Measurements from ENCODE around the gene EME1. TPM values are rescaled to one million over a fixed set of nuclear protein-coding genes. Genes with fewer than 3 reads are reported as not detected.
A peak's percentile ranks its signal among the peaks of the same experiment; 100 is the strongest.

Gene EME1
- total RNA-seq, 2 donors from 2014 or later = 20.8 to 48.7 TPM

- peaks cover 14% of the 10 kb centered on the region for H3K4me1 Mint-ChIP-seq
- no peak overlapping the region for H3K27ac Mint-ChIP-seq
- ATAC-seq (replicated peaks) = no peak
- H3K27me3 Mint-ChIP-seq = no peaks in the 10 kb centered on the region
- no peak overlapping the region for H3K4me3 Mint-ChIP-seq
- H3K36me3 Mint-ChIP-seq (ENCODE audit: low read depth) = peaks cover 82% of the 10 kb centered on the region
- no peaks in the 10 kb centered on the region for H3K9me3 Mint-ChIP-seq
Measured at GRCh38 chr17:50354776-50355175, 18.3 kb upstream of the EME1 start.

DNA sequence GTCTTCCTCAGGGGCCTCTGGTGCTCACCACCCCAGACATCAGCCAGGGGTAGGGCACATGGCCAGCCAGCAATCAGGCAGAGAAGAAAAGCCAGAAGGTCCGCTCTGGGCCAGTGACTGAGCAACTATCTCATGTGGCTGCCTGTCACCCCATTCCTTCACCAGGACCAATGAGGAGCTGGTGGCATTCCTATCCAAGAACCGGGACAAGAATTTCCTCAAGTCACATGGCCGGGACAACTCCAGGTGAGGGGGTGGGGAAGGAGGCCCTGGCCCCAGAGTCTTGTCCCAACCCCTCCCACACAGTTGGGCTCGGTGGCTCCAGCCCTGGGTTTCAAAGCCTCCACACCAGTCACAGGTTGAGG is 17.7 kb upstream of the EME1 start:
- no peak overlapping the region for H3K27ac Mint-ChIP-seq
- H3K4me1 Mint-ChIP-seq = peaks cover 14% of the 10 kb centered on the region
- H3K9me3 Mint-ChIP-seq = no peaks in the 10 kb centered on the region
- no peak overlapping the region for H3K4me3 Mint-ChIP-seq
- ATAC-seq (replicated peaks) = no peak
- H3K36me3 Mint-ChIP-seq (ENCODE audit: low read depth) = peaks cover 82% of the 10 kb centered on the region
- H3K27me3 Mint-ChIP-seq = no peaks in the 10 kb centered on the region

DNA sequence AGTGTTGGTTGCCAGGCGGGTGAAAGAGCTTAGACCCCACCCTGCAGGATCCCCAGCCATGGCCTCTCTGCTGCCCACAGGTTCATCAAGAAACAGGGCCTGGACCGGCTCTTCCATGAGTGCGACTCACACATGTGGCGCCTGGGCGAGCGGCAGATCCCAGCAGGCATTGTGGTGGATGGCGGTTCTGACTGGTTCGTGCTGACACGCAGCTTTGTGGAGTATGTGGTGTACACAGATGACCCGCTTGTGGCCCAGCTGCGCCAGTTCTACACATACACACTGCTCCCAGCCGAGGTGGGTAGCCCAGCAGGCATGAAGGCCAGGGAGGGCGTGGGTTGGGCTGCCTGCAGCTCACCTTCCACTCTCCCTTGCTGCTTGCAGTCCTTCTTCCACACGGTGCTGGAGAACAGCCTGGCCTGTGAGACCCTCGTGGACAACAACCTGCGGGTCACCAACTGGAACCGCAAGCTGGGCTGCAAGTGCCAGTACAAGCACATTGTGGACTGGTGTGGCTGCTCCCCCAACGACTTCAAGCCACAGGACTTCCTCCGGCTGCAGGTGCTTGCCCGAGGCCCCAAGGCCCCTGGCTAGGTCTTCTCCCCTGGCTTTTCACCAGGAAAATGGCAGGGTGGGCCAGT is 17.2 kb upstream of the EME1 start:
- Mint-ChIP-seq H3K4me3 (no peak overlapping the region), H3K36me3 (ENCODE audit: low read depth) (peaks cover 78% of the 10 kb centered on the region), H3K27ac (no peak overlapping the region), H3K9me3 (no peaks in the 10 kb centered on the region), H3K27me3 (no peaks in the 10 kb centered on the region), H3K4me1 (peaks cover 9% of the 10 kb centered on the region)
- ATAC-seq (replicated peaks) = no peak

GRCh38 chr17:50356418-50356817 is 16.6 kb upstream of the EME1 start:
- Mint-ChIP-seq H3K9me3 (no peaks in the 10 kb centered on the region), H3K27me3 (no peaks in the 10 kb centered on the region), H3K36me3 (ENCODE audit: low read depth) (peaks cover 72% of the 10 kb centered on the region), H3K4me1 (peaks cover 5% of the 10 kb centered on the region), H3K4me3 (no peak overlapping the region), H3K27ac (no peak overlapping the region)
- ATAC-seq (replicated peaks) = no peak

- no peak overlapping the region for H3K4me3 Mint-ChIP-seq
- no peak for ATAC-seq (replicated peaks)
- no peak overlapping the region for H3K27ac Mint-ChIP-seq
- peaks cover under 1% of the 10 kb centered on the region for H3K4me1 Mint-ChIP-seq
- no peaks in the 10 kb centered on the region for H3K9me3 Mint-ChIP-seq
- peaks cover 66% of the 10 kb centered on the region for H3K36me3 Mint-ChIP-seq (ENCODE audit: low read depth)
- no peaks in the 10 kb centered on the region for H3K27me3 Mint-ChIP-seq
Measured at GRCh38 chr17:50356892-50357510, 16.0 kb upstream of the EME1 start.

DNA sequence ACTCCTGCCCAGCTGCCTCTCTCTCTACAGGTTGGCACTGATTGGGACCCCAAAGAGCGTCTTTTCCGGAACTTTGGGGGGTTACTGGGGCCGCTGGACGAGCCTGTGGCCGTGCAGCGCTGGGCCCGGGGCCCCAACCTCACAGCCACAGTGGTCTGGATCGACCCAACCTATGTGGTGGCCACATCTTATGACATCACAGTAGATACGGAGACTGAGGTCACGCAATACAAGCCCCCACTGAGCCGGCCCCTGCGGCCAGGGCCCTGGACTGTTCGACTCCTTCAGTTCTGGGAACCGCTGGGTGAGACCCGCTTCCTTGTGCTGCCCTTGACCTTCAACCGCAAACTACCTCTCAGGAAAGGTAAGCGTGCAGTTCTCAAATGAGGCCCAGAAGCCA is 14.9 kb upstream of the EME1 start:
- Mint-ChIP-seq H3K36me3 (ENCODE audit: low read depth) (peaks cover 58% of the 10 kb centered on the region), H3K27me3 (no peaks in the 10 kb centered on the region), H3K4me3 (no peak overlapping the region), H3K27ac (no peak overlapping the region), H3K9me3 (no peaks in the 10 kb centered on the region), H3K4me1 (peaks cover 6% of the 10 kb centered on the region)
- ATAC-seq (replicated peaks) = no peak

DNA sequence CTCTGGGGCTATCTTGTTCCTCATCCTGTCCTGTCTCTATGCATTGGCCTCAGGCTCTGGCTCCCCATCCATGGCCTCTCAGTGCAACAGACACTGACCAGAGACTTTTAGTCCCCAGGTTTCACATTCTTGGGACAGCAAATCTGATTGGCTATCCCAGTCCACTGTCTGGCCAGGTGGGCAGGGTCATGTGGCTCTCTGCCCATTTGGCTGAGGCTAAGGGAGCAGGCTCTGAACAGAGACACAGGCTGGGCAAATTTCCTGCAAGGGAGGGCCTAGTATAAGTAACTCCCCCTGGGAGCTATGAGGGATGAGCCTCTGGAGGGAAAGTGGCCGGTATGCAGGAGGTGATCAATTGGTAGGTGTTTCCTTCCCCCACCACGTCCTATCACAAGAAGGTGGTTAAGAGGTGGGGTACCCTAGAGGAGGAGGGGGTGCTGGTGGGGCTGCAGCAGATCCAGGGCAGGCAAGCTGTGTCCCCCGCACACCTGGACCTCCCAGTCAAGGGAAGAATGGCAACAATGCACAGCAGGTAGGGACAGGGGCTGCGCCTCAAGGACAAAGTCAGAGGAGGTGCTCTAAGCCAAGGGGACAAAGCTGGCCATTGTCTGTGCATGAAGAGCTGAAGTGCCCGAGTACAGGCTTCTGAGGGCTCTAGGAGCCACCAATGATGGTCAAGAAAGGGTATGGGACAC is 13.9 kb upstream of the EME1 start:
- peaks cover 6% of the 10 kb centered on the region for H3K4me1 Mint-ChIP-seq
- H3K36me3 Mint-ChIP-seq (ENCODE audit: low read depth) = peaks cover 52% of the 10 kb centered on the region
- H3K27me3 Mint-ChIP-seq = no peaks in the 10 kb centered on the region

DNA sequence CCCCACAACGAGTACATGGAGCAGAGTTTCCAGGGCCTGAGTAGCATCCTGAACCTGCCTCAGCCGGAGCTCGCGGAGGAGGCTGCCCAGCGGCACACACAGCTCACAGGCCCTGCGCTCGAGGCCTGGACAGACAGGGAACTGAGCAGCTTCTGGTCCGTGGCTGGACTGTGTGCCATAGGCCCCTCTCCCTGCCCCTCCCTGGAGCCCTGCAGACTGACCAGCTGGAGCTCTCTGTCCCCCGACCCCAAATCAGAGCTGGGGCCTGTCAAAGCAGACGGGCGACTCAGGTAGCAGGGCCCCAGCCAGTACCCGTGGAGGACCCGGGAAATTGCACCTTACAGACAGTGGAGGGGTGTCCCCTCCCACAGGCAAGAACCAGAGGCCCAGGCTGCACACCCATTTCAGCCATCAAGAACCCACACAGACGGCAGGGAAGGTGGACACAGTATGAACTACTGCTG is 13.0 kb upstream of the EME1 start:
- Mint-ChIP-seq H3K9me3 (no peaks in the 10 kb centered on the region), H3K36me3 (ENCODE audit: low read depth) (peaks cover 50% of the 10 kb centered on the region), H3K27ac (no peak overlapping the region), H3K27me3 (no peaks in the 10 kb centered on the region), H3K4me1 (peaks cover 6% of the 10 kb centered on the region), H3K4me3 (no peak overlapping the region)
- ATAC-seq (replicated peaks) = no peak

More for the DNA sequence above, 13.9 kb upstream of the EME1 start:
- no peak for ATAC-seq (replicated peaks)
- H3K4me3 Mint-ChIP-seq = no peak overlapping the region
- H3K9me3 Mint-ChIP-seq = no peaks in the 10 kb centered on the region
- H3K27ac Mint-ChIP-seq = no peak overlapping the region

- Mint-ChIP-seq H3K27ac (no peak overlapping the region), H3K27me3 (no peaks in the 10 kb centered on the region), H3K9me3 (no peaks in the 10 kb centered on the region), H3K4me3 (no peak overlapping the region), H3K36me3 (ENCODE audit: low read depth) (peaks cover 50% of the 10 kb centered on the region), H3K4me1 (peaks cover 6% of the 10 kb centered on the region)
- no peak for ATAC-seq (replicated peaks)
Measured at GRCh38 chr17:50360486-50361115, 12.4 kb upstream of the EME1 start.

DNA sequence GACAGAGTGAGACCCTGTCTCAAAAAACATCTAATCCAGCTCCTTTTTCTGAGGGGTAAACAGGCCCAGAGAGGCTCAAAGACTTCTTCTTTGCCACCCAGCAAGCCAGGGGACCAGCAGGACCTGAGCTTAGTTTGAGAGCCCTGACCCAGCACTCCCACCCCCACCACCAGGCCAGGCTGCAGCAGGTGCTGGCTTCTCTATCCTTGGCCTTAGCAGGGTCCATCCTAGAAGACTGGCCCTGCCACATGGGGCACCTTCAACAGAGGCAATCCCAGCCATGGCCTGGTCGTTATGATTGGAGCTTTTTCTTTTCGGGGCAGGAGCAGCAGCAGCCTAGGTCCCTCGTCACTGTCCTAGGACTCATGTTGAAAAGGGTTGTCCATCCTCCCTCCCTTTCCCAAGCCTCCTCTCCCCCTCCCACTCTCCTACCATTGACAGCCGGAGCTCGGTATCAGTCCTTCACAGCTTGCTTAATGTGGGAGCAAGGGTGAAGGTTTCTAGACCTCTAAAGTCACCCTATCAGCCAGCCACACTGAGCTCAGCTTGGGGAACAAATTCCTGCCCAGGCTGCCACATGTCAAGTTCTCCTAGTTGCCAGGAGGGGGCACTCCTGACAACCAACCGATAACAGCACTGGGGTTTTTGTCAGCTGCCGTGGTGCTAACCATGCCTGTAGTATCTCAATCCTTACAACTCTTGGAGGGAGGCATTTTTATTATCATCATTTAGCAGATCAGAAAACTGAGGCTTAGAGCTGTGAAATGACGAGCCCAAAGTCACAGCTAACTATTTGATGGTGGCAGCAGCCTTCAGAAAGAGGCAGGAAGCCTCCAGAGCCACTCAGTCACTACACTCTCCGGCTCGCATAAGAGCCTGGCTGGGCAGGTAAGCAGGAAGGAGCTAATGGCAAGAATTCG is 11.2 kb upstream of the EME1 start:
- Mint-ChIP-seq H3K27me3 (no peaks in the 10 kb centered on the region), H3K4me1 (peaks cover 6% of the 10 kb centered on the region), H3K27ac (peak overlapping the region; percentile 44), H3K36me3 (ENCODE audit: low read depth) (peaks cover 50% of the 10 kb centered on the region), H3K9me3 (no peaks in the 10 kb centered on the region), H3K4me3 (peak overlapping the region; percentile 11)
- peak; percentile 83 for ATAC-seq (replicated peaks)

DNA sequence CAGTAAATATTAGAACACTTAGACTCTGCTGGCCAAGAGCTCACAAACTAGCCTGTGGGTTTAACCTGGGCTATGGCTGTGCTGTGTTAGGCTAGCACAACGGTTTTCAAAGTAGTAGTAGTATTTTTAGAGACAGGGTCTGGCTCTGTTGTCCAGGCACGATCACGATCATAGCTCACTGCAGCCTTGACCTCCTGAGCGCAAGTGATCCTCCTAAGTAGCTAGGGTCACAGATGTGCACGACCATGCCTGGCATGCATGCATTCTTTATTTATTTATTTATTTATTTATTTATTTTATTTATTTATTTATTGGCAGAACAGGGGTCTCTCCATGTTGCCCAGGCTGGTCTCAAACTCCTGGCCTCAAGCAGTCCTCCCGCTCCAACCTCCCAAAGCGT is 10.4 kb upstream of the EME1 start:
- ATAC-seq (replicated peaks) = no peak
- Mint-ChIP-seq H3K4me1 (peaks cover 6% of the 10 kb centered on the region), H3K36me3 (ENCODE audit: low read depth) (peaks cover 50% of the 10 kb centered on the region), H3K27me3 (no peaks in the 10 kb centered on the region), H3K9me3 (no peaks in the 10 kb centered on the region), H3K27ac (no peak overlapping the region), H3K4me3 (no peak overlapping the region)

DNA sequence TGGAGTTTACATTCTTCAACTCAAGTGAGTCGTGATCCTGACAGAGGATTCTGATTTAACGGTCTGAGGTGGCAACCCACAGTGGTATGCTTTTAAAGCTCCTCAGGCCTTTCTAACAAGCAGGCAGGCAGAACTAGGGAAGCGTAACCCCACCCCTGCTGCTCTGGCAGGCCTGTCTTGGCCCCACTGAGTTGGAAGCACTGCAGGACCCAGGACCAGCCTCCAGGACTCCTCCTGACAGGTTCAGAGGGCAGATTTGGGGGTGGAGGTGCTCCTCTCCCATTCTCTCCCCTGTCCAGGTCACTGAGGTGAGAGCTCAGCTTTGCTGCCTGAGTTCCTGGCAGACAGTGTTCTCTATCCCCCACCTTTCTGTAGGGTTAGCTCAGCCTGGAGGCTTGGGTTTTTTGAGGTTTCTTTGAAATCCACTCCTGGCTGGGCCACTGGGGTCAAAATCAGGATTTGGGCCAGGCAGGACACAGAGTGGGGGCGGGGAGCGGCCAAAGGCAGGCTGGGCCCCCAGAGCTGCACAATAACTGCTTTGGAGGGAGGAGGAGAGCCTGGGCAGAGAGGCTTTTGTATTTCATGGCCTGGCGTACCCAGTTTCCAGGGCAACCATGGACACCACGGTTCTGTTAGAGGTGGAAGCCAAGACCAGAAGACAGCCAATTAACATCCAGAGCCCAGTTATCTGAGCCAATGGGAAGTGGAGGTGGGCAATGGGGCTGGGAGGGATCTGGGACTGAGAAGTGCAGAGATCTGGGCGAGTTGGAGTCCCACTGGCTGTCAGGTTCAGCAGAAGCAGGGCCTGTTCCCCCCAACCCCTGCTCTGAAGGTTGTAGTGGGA is 9.6 kb upstream of the EME1 start:
- H3K27me3 Mint-ChIP-seq = no peaks in the 10 kb centered on the region
- H3K4me3 Mint-ChIP-seq = no peak overlapping the region
- peaks cover 50% of the 10 kb centered on the region for H3K36me3 Mint-ChIP-seq (ENCODE audit: low read depth)
- H3K27ac Mint-ChIP-seq = no peak overlapping the region
- ATAC-seq (replicated peaks) = no peak
- H3K9me3 Mint-ChIP-seq = no peaks in the 10 kb centered on the region
- H3K4me1 Mint-ChIP-seq = peaks cover 6% of the 10 kb centered on the region

- Mint-ChIP-seq H3K36me3 (ENCODE audit: low read depth) (peaks cover 50% of the 10 kb centered on the region), H3K9me3 (no peaks in the 10 kb centered on the region), H3K27me3 (no peaks in the 10 kb centered on the region), H3K4me3 (no peak overlapping the region), H3K27ac (no peak overlapping the region), H3K4me1 (peaks cover 6% of the 10 kb centered on the region)
- no peak for ATAC-seq (replicated peaks)
Measured at GRCh38 chr17:50364061-50364458, 9.0 kb upstream of the EME1 start.
